HEK293 (cell line): ENCODE measurements around the gene ZNF804A.

Experiments
- CTCF ChIA-PET: fragments of 350-600 bp; formaldehyde crosslinking; extraction: SDS; loops from one replicate; lab custom pipeline; 2021; ENCODE audit warnings: antibody characterized with exemption; lab: Yijun Ruan, JAX
- POLR2A ChIA-PET: fragments of 300-600 bp; formaldehyde crosslinking; extraction: SDS; loops from one replicate; lab custom pipeline; 2020; ENCODE audit warnings: antibody characterized with exemption, inconsistent platforms; lab: Yijun Ruan, JAX
- H3K27ac ChIP-seq: fragments of 200-500 bp; sonication (Bioruptor generic); 2 replicates; pipeline ENCODE4 v1.5.1; 2014; ENCODE audit warnings: low read depth, low read length, control low read depth, inconsistent platforms; ENCODE audit errors: extremely low read depth
- H3K36me3 ChIP-seq, 2 experiments: fragments of 200-500 bp in 1 of 2; sonication (Bioruptor generic) in 1 of 2; 1 replicate in 1 of 2; 2 replicates in 1 of 2; pipeline ENCODE4 v1.5.1; 2014 to 2017; ENCODE audit warnings: inconsistent platforms in 2 of 2, low read length in 2 of 2; ENCODE audit not compliant: control insufficient read depth in 2 of 2, insufficient read depth in 1 of 2
- H3K4me1 ChIP-seq: fragments of 200-500 bp; sonication (Bioruptor generic); 2 replicates; pipeline ENCODE4 v1.5.1; 2014; ENCODE audit warnings: mild to moderate bottlenecking, low read length, inconsistent platforms; ENCODE audit not compliant: control insufficient read depth, insufficient read depth
- H3K4me3 ChIP-seq: 2 replicates; pipeline ENCODE4 v1.5.1; 2011; ENCODE audit warnings: low read depth, mild to moderate bottlenecking, control low read depth, low read length, moderate library complexity
- H3K9me3 ChIP-seq: fragments of 200-500 bp; sonication (Bioruptor generic); 2 replicates; pipeline ENCODE4 v1.5.1; 2014; ENCODE audit warnings: low read depth, low read length, inconsistent platforms; ENCODE audit not compliant: control insufficient read depth, insufficient read depth
- GLIS2 ChIP-seq: fragments of 450-650 bp; formaldehyde crosslinking; IDR thresholded peaks from 2 replicates; pipeline ENCODE4 v1.5.1; 2016; ENCODE audit warnings: missing biosample characterization, missing genetic modification characterization
- IKZF3 ChIP-seq: fragments of 450-650 bp; IDR thresholded peaks from 2 replicates; pipeline ENCODE4 v1.5.0; 2018; ENCODE audit warnings: missing biosample characterization, mild to moderate bottlenecking, missing genetic modification characterization, moderate library complexity
- KLF7 ChIP-seq: fragments of 450-650 bp; formaldehyde crosslinking; IDR thresholded peaks from 2 replicates; pipeline ENCODE4 v1.5.1; 2016; ENCODE audit warnings: missing biosample characterization, missing genetic modification characterization, borderline replicate concordance
- MEIS1 ChIP-seq: sonication (generic); formaldehyde crosslinking; IDR thresholded peaks from 2 replicates; pipeline ENCODE4 v1.8.1; 2022; ENCODE audit warnings: missing genetic modification reagents, mild to moderate bottlenecking, borderline replicate concordance
- SCRT1 ChIP-seq: fragments of 450-650 bp; formaldehyde crosslinking; IDR thresholded peaks from 2 replicates; pipeline ENCODE4 v1.5.1; 2016; ENCODE audit warnings: missing biosample characterization, missing genetic modification characterization, borderline replicate concordance
- SCRT2 ChIP-seq: fragments of 450-650 bp; formaldehyde crosslinking; IDR thresholded peaks from 2 replicates; pipeline ENCODE4 v1.5.1; 2016; ENCODE audit warnings: missing biosample characterization, missing genetic modification characterization
- TCF7L2 ChIP-seq: IDR thresholded peaks from 2 replicates; pipeline ENCODE4 v1.6.1; 2011; ENCODE audit warnings: low read depth, mild to moderate bottlenecking, inconsistent platforms, low read length, moderate library complexity, borderline replicate concordance
- ZBTB20 ChIP-seq: fragments of 450-650 bp; formaldehyde crosslinking; IDR thresholded peaks from 2 replicates; pipeline ENCODE4 v1.5.1; 2016; ENCODE audit warnings: missing biosample characterization, missing genetic modification characterization
- ZBTB6 ChIP-seq: fragments of 450-650 bp; formaldehyde crosslinking; IDR thresholded peaks from 2 replicates; pipeline ENCODE4 v1.5.1; 2017; ENCODE audit warnings: missing biosample characterization, missing genetic modification characterization
- ZFHX2 ChIP-seq: fragments of 450-650 bp; formaldehyde crosslinking; conservative IDR thresholded peaks from 2 replicates; pipeline ENCODE4 v1.5.1; 2016; ENCODE audit warnings: missing biosample characterization, missing genetic modification characterization
- ZFP3 ChIP-seq: fragments of 450-650 bp; formaldehyde crosslinking; IDR thresholded peaks from 2 replicates; pipeline ENCODE4 v1.5.1; 2016; ENCODE audit warnings: low read depth, missing biosample characterization, missing genetic modification characterization
- ZNF114 ChIP-seq: fragments of 450-650 bp; formaldehyde crosslinking; IDR thresholded peaks from 2 replicates; pipeline ENCODE4 v1.5.0; 2017; ENCODE audit warnings: missing biosample characterization, missing genetic modification characterization
- ZNF121 ChIP-seq: fragments of 450-650 bp; formaldehyde crosslinking; IDR thresholded peaks from 2 replicates; pipeline ENCODE4 v1.5.1; 2016; ENCODE audit warnings: missing biosample characterization, missing genetic modification characterization
- ZNF138 ChIP-seq: fragments of 450-650 bp; formaldehyde crosslinking; IDR thresholded peaks from 2 replicates; pipeline ENCODE4 v1.5.1; 2016; ENCODE audit warnings: missing biosample characterization, missing genetic modification characterization, borderline replicate concordance
- ZNF140 ChIP-seq: fragments of 450-650 bp; formaldehyde crosslinking; IDR thresholded peaks from 2 replicates; pipeline ENCODE4 v1.5.1; 2016; ENCODE audit warnings: missing biosample characterization, missing genetic modification characterization
- ZNF175 ChIP-seq: fragments of 450-650 bp; formaldehyde crosslinking; IDR thresholded peaks from 2 replicates; pipeline ENCODE4 v1.5.1; 2016; ENCODE audit warnings: missing biosample characterization, missing genetic modification characterization
- ZNF214 ChIP-seq: fragments of 450-650 bp; formaldehyde crosslinking; IDR thresholded peaks from 2 replicates; pipeline ENCODE4 v1.5.1; 2017; ENCODE audit warnings: missing biosample characterization, mild to moderate bottlenecking, missing genetic modification characterization, borderline replicate concordance
- ZNF223 ChIP-seq: fragments of 450-650 bp; formaldehyde crosslinking; IDR thresholded peaks from 2 replicates; pipeline ENCODE4 v1.5.1; 2016; ENCODE audit warnings: missing biosample characterization, missing genetic modification characterization
- ZNF26 ChIP-seq: fragments of 450-650 bp; formaldehyde crosslinking; IDR thresholded peaks from 2 replicates; pipeline ENCODE4 v1.5.1; 2016; ENCODE audit warnings: missing biosample characterization, missing genetic modification characterization
- ZNF302 ChIP-seq: fragments of 450-650 bp; formaldehyde crosslinking; IDR thresholded peaks from 2 replicates; pipeline ENCODE4 v1.5.1; 2016; ENCODE audit warnings: missing biosample characterization, missing genetic modification characterization, low read depth
- ZNF354C ChIP-seq: fragments of 450-650 bp; formaldehyde crosslinking; IDR thresholded peaks from 2 replicates; pipeline ENCODE4 v1.5.1; 2016; ENCODE audit warnings: missing biosample characterization, missing genetic modification characterization, low read depth, borderline replicate concordance
- ZNF473 ChIP-seq: fragments of 450-650 bp; formaldehyde crosslinking; IDR thresholded peaks from 2 replicates; pipeline ENCODE4 v1.5.1; 2017; ENCODE audit warnings: missing biosample characterization, missing genetic modification characterization
- ZNF571 ChIP-seq: fragments of 450-650 bp; formaldehyde crosslinking; IDR thresholded peaks from 2 replicates; pipeline ENCODE4 v1.5.0; 2017; ENCODE audit warnings: missing biosample characterization, missing genetic modification characterization
- ZNF596 ChIP-seq: fragments of 450-650 bp; IDR thresholded peaks from 2 replicates; pipeline ENCODE4 v1.5.0; 2018; ENCODE audit warnings: missing biosample characterization, mild to moderate bottlenecking, missing genetic modification characterization, moderate library complexity
- ZNF610 ChIP-seq: fragments of 450-650 bp; formaldehyde crosslinking; IDR thresholded peaks from 2 replicates; pipeline ENCODE4 v1.5.1; 2016; ENCODE audit warnings: missing biosample characterization, missing genetic modification characterization, borderline replicate concordance
- ZNF645 ChIP-seq: fragments of 450-650 bp; formaldehyde crosslinking; IDR thresholded peaks from 2 replicates; pipeline ENCODE4; 2016; ENCODE audit warnings: missing biosample characterization, missing genetic modification characterization
- ZNF654 ChIP-seq: fragments of 450-650 bp; formaldehyde crosslinking; IDR thresholded peaks from 2 replicates; pipeline ENCODE4 v1.5.1; 2016; ENCODE audit warnings: low read depth, missing biosample characterization, missing genetic modification characterization
- ZNF660 ChIP-seq: fragments of 450-650 bp; IDR thresholded peaks from 2 replicates; pipeline ENCODE4 v1.5.1; 2018; ENCODE audit warnings: missing biosample characterization, mild to moderate bottlenecking, missing genetic modification characterization
- ZNF777 ChIP-seq: fragments of 450-650 bp; formaldehyde crosslinking; IDR thresholded peaks from 2 replicates; pipeline ENCODE4 v1.5.1; 2017; ENCODE audit warnings: missing biosample characterization, missing genetic modification characterization, borderline replicate concordance
- ZNF792 ChIP-seq: fragments of 450-650 bp; formaldehyde crosslinking; IDR thresholded peaks from 2 replicates; pipeline ENCODE4 v1.5.1; 2016; ENCODE audit warnings: missing biosample characterization, missing genetic modification characterization
- ZNF830 ChIP-seq: fragments of 450-650 bp; IDR thresholded peaks from 2 replicates; pipeline ENCODE4 v1.5.0; 2018; ENCODE audit warnings: missing biosample characterization, missing genetic modification characterization, low read depth, mild to moderate bottlenecking, moderate library complexity
- ZSCAN18 ChIP-seq: fragments of 450-650 bp; formaldehyde crosslinking; IDR thresholded peaks from 2 replicates; pipeline ENCODE4 v1.5.1; 2016; ENCODE audit warnings: missing biosample characterization, missing genetic modification characterization
- ZSCAN4 ChIP-seq: fragments of 450-650 bp; formaldehyde crosslinking; IDR thresholded peaks from 2 replicates; pipeline ENCODE4 v1.5.1; 2017; ENCODE audit warnings: missing biosample characterization, missing genetic modification characterization

ZNF804A gene

GRCh38 chr2:184835398-184835715 is 237.0 kb downstream of the ZNF804A start:
- TF ChIP-seq ZNF121 (tag by site-specific recombination) = no peak
- no peak for TF ChIP-seq IKZF3 (tag by site-specific recombination)
- TF ChIP-seq ZFP3 (tag by site-specific recombination) = no peak
- TF ChIP-seq ZNF473 (tag by site-specific recombination) = no peak
- no peak for TF ChIP-seq ZNF777 (tag by site-specific recombination)
- TF ChIP-seq ZBTB6 (tag by site-specific recombination) = no peak
- TF ChIP-seq ZNF660 (tag by site-specific recombination) = no peak
- no peak for TF ChIP-seq ZNF610
- TF ChIP-seq ZNF140 (tag by site-specific recombination) = no peak
- no peak for TF ChIP-seq ZSCAN4 (tag by site-specific recombination)
- TF ChIP-seq SCRT1 (tag by site-specific recombination) = no peak
- TF ChIP-seq ZNF114 = no peak
- TF ChIP-seq ZNF26 = no peak
- TF ChIP-seq ZSCAN18 (tag by site-specific recombination) = no peak
- TF ChIP-seq KLF7 = no peak
- TF ChIP-seq MEIS1 (CRISPR knock-in tag) = no peak
- no peak for TF ChIP-seq ZNF596 (tag by site-specific recombination)
- TF ChIP-seq SCRT2 (tag by site-specific recombination) = no peak
- no peak for TF ChIP-seq ZNF654 (tag by site-specific recombination)
- no peak for TF ChIP-seq ZNF354C (tag by site-specific recombination)
- Histone ChIP-seq H3K9me3 (no peaks in the 10 kb centered on the region), H3K4me1 (no peaks in the 10 kb centered on the region), H3K27ac (no peak overlapping the region), H3K4me3 (no peak overlapping the region), H3K36me3 (no peaks in the 10 kb centered on the region)
- CTCF ChIA-PET = no interaction called here
- POLR2A ChIA-PET = no interaction called here

- POLR2A ChIA-PET = no interaction called here
- CTCF ChIA-PET = no interaction called here
- H3K27ac ChIP-seq = no peak overlapping the region
- TF ChIP-seq ZBTB20 (tag by site-specific recombination) (no peak), ZNF830 (tag by site-specific recombination) (no peak), ZNF792 (no peak), TCF7L2 (no peak), ZNF302 (tag by site-specific recombination) (no peak), ZNF175 (tag by site-specific recombination) (no peak), ZNF571 (tag by site-specific recombination) (no peak), ZNF645 (tag by site-specific recombination) (no peak), ZNF138 (tag by site-specific recombination) (no peak), ZNF214 (tag by site-specific recombination) (no peak), GLIS2 (tag by site-specific recombination) (no peak), ZNF223 (tag by site-specific recombination) (no peak), ZFHX2 (no peak)
These were observed 249.0 kb downstream of the ZNF804A start for GRCh38 chr2:184847331-184847730.

More at GRCh38 chr2:184847331-184847730, 249.0 kb downstream of the ZNF804A start:
- H3K4me1 ChIP-seq = no peaks in the 10 kb centered on the region
- H3K36me3 ChIP-seq = no peaks in the 10 kb centered on the region
- no peaks in the 10 kb centered on the region for H3K9me3 ChIP-seq
- no peak overlapping the region for H3K4me3 ChIP-seq
